HK-2 (cell line): ENCODE data around the gene GNAT1.

Experiments used
- DNase-seq: peaks from one replicate; pipeline ENCODE4 v3.0.0-alpha.2; 2018; ENCODE audit not compliant: unreplicated experiment

GNAT1 gene

GRCh38 chr3:50190936-50191660 is at the start of gene GNAT1:
Gene GNAT1, plus strand, starts transcription at chr3:50191610. Its CDS starts 116 bp downstream, at chr3:50191726.
- DNase-seq: no peak

DNA sequence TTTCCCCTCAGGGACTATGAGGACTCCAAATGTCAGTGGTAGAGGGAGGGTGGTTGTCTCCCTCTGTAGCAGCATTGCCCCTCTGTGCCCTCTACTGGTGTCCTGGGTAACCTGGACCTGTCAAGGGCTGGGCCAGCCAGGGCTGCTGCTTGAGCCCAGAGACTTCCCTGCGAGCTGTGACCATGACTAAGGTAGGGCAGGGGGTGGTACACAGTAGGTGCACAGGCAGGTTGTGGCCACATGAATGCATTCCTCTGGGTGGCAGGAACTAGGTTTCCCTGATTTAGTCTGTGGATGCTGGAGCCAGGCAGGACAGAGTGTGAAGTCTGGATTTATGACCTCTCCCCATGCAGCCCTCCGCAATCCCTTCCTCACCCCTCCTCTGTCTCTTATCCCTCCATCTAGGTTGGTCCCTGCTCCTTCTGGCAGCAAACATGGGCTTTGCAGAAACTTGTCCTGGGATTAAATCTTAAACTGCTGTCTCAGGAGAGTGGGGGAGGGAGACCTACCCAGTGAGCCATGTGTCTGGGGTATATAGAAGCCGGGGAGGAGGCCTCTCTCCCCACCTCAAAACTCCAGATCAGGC is 45.0 kb upstream of the GNAT1 start:
- DNase-seq: no peak

GRCh38 chr3:50147016-50147415 is 44.4 kb upstream of the GNAT1 start:
- DNase-seq: no peak

DNA sequence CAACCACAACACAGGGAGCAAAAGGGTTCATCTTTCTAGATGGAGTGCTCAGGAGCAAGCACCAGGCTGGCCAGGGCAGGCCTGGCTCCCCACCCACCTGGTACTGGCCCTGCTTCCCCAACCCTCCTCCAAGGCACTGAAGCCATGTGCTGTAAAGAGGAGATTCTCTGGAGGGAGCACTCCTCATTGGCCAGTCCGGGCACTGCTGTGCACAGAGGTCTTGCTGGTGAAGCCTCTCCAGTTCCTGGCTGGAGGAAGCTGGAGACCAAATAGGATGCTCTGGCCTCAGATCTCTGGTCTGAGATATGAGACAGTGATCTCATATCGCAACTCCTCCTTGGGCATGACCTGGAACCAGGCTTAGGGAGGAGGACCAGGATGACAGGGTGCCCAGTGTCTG is 44.0 kb upstream of the GNAT1 start:
- DNase-seq: no peak

GRCh38 chr3:50147861-50148260 is 43.5 kb upstream of the GNAT1 start:
- DNase-seq: no peak

DNA sequence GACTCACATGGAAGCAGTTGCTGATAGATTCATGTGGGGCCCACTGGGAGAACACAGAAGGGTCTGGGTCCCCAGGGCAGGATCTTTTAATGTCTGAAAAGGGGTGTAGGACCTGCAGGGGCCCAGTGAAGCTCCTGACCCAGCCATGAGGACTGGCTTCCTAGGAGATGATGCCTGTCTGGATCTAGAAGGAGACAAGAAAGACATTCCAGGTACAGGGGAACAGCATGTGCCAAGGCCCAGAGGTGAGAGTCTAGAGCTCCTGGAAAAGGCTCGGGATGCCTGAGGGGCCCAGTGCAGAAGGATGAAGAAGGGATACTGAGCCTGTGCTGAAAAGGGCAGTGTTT is 41.0 kb upstream of the GNAT1 start:
- DNase-seq: no peak

DNA sequence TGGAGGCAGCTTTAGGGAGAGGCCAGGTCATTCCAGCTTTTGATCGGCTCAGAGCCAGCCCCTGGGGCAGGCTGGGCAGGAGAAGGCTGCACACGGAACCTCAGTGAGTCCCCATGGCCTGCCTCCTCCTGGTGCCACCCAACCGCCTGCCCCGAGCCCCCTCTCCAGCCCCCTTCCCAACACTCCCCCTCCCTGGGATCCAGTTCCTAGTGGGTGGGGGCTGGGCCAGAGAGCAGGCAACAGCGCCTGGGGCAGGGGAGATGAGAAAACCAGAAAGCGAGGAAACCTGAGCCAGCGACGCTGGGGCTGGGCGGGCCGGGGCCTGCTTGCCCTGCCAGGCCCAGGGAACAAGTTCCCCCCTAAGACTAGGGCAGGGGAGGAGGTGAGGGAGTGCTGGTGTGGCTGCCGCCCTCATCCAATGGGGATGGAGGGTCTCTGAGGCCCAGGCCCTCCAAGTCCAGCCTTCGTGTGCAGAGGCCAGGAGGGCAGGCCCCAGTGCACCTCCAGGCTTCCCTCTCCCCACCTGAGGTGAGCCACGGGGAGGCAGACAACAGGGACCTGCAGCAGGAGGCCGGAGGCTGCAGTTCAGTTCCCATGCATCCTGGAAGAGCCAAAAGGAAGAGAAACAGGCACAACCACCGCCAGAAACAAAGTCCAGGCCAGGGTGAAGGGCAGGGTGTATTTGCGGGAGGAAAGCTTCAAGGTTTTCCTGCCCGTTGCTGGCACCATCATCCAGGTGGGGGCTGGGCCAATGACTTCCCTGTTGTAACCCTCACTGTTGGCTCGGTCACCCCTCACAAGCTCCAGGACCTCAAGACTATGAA is 40.3 kb upstream of the GNAT1 start:
- no peak for DNase-seq

DNA sequence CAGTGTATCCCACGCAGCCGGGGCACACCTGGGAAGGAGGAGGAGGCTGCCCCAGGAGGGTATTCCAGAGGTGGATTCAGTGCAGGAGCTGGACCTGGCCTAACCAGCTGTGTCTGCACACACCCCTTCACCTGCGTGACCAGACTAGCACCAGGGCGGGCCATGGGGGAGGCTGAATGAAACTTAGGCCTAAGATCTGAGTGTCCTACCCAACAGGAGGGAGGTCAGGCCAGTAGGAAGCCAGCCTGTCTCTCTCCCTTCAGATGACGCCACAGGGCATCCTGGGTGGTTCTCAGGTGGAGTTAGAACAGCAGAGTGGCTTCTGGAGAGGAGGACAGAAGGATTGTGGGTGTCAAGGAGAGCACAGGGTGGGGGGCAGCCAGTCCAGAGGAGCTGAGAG is 39.7 kb upstream of the GNAT1 start:
- no peak for DNase-seq

DNA sequence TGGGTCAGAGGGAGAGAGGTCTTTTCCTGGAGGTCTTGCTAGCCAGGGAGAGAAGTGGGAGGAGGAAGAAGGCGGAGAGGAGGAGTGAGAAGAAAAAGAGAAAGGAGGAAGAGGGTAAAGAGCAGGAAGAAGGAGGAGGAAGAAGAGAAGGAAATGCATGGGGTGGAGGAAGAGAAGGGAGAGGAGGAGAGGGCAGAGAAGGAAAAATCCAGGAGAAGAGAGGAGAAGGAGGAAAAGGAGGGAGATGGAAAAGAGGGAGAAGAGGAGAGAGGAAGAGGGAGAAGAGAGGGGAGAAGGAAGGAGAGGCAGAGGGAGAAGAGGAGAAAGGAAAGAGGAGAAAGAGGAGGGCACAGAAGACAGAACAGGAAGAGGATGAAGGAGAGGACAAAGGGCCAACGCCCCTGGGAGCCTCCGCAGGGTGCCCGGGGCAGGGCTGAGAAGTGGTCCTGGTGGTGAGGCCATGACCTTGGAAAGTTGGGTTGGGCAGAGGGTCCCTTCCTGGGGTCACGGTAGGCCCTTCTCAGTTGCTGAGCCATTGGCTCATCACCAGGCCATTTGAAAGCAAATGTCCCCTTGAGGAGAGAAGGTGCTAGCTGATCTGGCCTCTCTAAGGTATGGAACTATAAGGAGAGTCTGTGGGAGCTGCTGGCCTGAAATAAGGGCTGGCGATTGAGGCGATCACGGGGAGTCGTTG is 37.5 kb upstream of the GNAT1 start:
- no peak for DNase-seq

- DNase-seq: no peak
Observed at GRCh38 chr3:50154476-50154839, 37.0 kb upstream of the GNAT1 start.

- peak; percentile 54 for DNase-seq
Observed at GRCh38 chr3:50154840-50155490, 36.4 kb upstream of the GNAT1 start, which contains the start of gene SEMA3F. Gene SEMA3F, plus strand, starts transcription at chr3:50155324. Its CDS starts 4,299 bp downstream, at chr3:50159623.

DNA sequence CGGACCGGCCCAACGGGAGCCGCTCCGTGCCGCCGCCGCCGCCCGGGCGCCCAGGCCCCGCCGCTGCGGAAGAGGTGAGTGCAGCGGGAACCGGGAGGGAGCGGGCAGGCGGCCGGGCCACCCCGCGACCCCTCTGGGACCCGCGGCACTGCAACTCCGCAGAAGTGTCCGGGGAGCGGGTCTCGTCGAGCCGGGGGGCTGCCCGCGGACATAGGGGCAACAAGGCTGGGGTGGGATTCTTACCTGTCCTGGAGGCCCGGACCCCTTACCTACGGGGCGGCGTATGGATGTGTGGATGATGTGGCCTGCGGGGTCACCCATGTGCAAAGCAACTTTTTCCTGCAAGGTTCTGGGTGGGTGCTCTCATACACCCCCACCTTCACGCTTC is 35.9 kb upstream of the GNAT1 start:
- no peak for DNase-seq

DNA sequence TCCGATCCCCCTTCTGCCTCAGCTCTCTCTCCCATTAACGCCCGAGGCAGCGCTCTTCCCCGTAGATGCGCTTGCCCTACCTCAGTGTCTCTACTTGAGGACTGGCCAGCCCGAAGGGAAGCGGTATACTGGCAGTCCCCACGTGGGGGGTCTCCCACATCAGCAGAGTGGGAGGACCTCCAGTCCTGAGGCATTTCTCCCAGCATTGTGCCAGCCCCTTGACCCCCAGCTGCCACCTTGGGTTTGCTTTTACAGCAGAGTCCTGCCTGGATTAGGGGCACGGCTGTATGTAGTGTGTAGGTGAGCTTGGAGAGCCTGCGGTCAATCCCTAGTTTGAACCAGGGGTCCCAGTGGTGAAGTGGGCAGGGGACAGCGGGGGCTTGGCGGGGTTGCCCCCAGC is 35.5 kb upstream of the GNAT1 start:
- peak; percentile 34 for DNase-seq

- DNase-seq: peak; percentile 45
Observed at GRCh38 chr3:50156549-50157493, 34.6 kb upstream of the GNAT1 start.

DNA sequence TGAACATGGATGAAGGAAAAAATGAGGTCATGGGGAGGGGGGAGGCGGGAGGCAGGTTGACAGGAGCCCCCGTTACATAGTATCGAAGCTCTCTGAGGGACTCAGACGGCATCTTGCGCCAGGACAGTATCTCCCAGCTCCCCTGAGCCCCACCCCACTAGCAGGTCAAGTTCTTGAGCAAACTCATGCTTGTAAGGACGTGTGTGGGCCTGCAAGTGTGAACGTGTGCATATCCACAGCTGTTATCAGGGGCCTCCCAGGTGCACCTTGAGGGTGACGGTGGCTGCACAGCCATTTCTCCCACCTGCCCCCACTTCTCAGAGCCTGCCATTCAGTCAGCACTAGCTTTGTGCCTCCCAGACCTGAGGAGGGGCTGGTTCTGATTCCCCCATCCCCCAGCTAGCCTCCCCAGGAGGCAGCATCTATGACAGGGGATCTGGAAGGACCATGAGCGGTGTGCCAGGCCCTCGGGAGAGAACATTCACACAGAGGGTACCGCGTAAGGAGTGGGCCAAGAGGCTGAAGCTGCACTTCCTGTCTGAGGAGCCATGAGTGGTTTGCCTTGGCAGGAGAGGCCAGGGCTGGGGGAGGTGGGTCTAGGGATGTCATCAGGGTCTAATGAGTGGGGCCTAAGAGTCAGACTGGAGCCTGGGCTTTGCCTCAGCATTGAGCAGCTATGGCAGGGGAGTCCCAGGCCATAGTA is 33.4 kb upstream of the GNAT1 start:
- DNase-seq: peak; percentile 34

GRCh38 chr3:50158530-50159146 is 32.8 kb upstream of the GNAT1 start:
- no peak for DNase-seq

GRCh38 chr3:50160561-50160983 is 30.8 kb upstream of the GNAT1 start:
- no peak for DNase-seq

DNA sequence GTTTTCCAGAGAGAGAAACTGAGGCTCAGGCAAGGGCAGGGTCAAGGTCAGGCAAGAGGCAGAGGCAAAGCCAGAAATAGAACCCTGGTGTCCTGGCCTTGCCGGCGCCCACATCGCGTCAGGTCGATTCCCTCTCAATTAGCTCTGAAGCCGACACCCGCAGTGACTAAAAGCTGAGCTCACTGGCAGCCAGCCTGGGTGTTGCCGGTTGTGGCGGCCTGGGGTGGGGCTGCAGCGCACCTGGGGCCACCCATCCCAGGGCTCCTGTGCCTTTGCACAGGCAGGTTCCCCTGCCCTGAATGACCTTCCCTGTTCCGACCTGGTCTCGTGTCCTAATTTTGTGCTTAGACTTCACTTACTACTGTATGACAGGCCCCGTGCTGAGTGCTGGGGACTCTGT is 30.1 kb upstream of the GNAT1 start:
- no peak for DNase-seq

DNA sequence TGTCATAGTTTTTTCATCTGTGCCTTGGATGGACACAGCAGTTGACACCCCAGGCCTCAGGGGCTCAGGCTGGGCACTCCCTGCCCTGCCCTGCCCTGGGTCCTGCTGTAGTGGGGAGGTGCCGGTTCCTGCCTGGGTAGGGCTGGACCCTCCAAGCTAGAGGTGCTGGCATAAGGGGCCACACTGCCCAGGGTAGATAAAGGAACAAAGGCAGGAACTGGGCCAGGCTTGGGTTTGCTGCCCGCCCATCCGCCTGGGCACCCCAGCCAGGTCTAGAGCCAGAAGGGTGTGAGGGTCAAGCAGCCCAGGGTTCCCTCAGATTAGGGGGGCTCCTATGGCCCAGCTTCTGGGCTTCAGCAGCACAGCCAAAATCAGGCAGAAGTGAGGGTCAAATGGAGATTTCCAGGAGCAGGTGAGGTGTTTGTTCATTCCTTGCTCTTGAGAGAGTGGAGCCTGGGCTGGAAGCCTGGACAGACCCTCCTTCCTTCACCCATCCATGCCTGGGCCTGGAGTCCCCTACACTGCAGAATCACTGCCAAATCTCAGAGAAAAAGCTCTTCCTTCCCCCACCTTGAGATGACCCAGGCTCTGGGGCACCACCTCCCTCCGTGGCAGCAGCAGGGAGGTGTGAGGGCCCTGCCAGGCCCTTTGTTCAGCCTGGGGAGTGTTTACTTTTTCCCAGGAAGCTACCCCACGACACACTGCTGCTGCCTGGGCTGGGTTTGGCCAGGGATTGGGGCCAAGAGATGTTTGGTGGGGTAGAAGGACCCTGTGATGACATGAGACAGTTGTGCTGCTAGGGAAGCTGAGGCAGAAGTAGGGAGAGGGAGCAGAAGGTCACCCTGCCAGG is 29.2 kb upstream of the GNAT1 start:
- DNase-seq: no peak
